ENCODE measurements around the gene LYPD4. TPM values are rescaled to one million over a fixed set of nuclear protein-coding genes. Genes with fewer than 3 reads are reported as not detected.

LYPD4 gene
- total RNA-seq, 1 experiment from 2014 or later, result not detected

DNA sequence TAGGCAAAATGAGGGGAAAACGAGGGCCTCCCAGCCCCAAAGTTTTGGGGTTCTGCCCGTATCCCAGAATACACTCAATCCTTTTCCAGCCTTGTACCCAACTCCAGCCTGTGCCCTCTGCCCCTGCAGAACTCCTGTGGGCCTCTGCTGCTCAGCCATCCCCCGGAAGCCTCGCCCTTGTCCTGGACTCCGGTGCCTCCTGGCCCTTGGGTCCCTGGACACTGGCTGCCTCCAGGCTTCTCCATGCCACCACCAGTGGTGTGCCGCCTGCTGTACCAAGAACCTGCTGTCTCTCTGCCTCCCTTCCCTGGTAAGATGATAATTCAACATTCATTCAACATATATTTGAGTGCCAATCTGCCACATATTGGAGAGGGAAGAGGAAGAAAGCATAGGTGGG is 4.2 kb upstream of the LYPD4 start (continued):
- TF ChIP-seq, protein P1, sequence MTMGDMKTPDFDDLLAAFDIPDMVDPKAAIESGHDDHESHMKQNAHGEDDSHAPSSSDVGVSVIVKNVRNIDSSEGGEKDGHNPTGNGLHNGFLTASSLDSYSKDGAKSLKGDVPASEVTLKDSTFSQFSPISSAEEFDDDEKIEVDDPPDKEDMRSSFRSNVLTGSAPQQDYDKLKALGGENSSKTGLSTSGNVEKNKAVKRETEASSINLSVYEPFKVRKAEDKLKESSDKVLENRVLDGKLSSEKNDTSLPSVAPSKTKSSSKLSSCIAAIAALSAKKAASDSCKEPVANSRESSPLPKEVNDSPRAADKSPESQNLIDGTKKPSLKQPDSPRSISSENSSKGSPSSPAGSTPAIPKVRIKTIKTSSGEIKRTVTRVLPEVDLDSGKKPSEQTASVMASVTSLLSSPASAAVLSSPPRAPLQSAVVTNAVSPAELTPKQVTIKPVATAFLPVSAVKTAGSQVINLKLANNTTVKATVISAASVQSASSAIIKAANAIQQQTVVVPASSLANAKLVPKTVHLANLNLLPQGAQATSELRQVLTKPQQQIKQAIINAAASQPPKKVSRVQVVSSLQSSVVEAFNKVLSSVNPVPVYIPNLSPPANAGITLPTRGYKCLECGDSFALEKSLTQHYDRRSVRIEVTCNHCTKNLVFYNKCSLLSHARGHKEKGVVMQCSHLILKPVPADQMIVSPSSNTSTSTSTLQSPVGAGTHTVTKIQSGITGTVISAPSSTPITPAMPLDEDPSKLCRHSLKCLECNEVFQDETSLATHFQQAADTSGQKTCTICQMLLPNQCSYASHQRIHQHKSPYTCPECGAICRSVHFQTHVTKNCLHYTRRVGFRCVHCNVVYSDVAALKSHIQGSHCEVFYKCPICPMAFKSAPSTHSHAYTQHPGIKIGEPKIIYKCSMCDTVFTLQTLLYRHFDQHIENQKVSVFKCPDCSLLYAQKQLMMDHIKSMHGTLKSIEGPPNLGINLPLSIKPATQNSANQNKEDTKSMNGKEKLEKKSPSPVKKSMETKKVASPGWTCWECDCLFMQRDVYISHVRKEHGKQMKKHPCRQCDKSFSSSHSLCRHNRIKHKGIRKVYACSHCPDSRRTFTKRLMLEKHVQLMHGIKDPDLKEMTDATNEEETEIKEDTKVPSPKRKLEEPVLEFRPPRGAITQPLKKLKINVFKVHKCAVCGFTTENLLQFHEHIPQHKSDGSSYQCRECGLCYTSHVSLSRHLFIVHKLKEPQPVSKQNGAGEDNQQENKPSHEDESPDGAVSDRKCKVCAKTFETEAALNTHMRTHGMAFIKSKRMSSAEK (CRISPR knock-in tag; IDR thresholded peaks at IDR 0.05; ENCODE audit: borderline replicate concordance), result no peak
- no peak for TF ChIP-seq TP53 (CRISPR knock-in tag; IDR thresholded peaks at IDR 0.05)
- no peak for TF ChIP-seq RORB (CRISPR knock-in tag; IDR thresholded peaks at IDR 0.05)
- TF ChIP-seq, protein P2, sequence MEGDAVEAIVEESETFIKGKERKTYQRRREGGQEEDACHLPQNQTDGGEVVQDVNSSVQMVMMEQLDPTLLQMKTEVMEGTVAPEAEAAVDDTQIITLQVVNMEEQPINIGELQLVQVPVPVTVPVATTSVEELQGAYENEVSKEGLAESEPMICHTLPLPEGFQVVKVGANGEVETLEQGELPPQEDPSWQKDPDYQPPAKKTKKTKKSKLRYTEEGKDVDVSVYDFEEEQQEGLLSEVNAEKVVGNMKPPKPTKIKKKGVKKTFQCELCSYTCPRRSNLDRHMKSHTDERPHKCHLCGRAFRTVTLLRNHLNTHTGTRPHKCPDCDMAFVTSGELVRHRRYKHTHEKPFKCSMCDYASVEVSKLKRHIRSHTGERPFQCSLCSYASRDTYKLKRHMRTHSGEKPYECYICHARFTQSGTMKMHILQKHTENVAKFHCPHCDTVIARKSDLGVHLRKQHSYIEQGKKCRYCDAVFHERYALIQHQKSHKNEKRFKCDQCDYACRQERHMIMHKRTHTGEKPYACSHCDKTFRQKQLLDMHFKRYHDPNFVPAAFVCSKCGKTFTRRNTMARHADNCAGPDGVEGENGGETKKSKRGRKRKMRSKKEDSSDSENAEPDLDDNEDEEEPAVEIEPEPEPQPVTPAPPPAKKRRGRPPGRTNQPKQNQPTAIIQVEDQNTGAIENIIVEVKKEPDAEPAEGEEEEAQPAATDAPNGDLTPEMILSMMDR (IDR thresholded peaks at IDR 0.05), result no peak
- TF ChIP-seq EMX1 (CRISPR knock-in tag; IDR thresholded peaks at IDR 0.05), result no peak
- no peak for TF ChIP-seq NR1H2 (CRISPR knock-in tag; IDR thresholded peaks at IDR 0.05)
- TF ChIP-seq SMAD4 (CRISPR knock-in tag; IDR thresholded peaks at IDR 0.05), result no peak
- no peak for TF ChIP-seq ATF1 (CRISPR knock-in tag; IDR thresholded peaks at IDR 0.05)

DNA sequence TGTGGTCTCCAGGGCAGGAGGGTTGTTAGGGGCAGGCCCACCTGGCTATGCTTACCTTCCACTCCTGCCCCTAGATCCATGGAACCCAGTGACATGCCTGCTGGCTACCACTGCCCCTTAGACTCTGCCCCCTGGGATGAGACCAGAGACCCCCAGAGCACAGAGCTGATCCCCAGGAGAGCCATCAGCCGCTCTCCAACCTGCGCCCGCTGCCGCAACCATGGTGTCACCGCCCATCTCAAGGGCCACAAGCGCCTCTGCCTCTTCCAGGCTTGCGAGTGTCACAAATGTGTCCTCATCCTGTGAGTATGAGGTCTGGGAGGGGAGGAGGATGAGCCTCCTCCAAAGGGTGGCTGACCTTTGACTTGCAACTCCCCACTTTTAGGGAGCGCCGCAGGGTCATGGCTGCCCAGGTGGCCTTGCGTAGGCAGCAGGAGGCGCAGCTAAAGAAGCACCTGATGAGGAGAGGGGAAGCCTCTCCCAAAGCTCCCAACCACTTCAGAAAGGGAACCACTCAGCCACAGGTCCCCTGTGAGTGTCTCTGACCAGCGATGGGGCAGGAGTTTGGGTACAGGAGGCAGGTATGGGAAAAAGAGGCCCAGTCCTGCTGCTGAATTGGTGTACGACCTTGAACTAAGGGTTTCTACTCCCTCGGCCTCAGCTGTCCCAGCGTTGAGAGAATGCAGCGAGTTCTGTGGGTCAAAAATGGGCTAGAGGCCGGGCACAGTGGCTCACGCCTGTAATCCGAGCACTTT is 3.0 kb upstream of the LYPD4 start:
- no peak for DNase-seq (ENCODE audit: low spot score)
- Mint-ChIP-seq H3K27ac (no peak overlapping the region), H3K4me3 (no peak overlapping the region), H3K4me1 (peaks cover 10% of the 10 kb centered on the region), H3K36me3 (no peaks in the 10 kb centered on the region), H3K27me3 (ENCODE audit: low read depth) (peaks cover 46% of the 10 kb centered on the region), H3K9me3 (peaks cover 11% of the 10 kb centered on the region)
- POLR2A ChIA-PET, result no interaction called here
- no peak for ATAC-seq
- CTCF ChIA-PET, result interaction anchor here (1.2 to 5.3 kb wide), 2 partner anchors 11 kb away, joined by 3 to 31 read pairs; no protein-coding TSS in a partner anchor
- TF ChIP-seq, protein P3, sequence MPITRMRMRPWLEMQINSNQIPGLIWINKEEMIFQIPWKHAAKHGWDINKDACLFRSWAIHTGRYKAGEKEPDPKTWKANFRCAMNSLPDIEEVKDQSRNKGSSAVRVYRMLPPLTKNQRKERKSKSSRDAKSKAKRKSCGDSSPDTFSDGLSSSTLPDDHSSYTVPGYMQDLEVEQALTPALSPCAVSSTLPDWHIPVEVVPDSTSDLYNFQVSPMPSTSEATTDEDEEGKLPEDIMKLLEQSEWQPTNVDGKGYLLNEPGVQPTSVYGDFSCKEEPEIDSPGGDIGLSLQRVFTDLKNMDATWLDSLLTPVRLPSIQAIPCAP (CRISPR knock-in tag; IDR thresholded peaks at IDR 0.05), result no peak
- TF ChIP-seq, protein P4, sequence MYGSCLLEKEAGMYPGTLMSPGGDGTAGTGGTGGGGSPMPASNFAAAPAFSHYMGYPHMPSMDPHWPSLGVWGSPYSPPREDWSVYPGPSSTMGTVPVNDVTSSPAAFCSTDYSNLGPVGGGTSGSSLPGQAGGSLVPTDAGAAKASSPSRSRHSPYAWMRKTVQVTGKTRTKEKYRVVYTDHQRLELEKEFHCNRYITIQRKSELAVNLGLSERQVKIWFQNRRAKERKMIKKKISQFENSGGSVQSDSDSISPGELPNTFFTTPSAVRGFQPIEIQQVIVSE (CRISPR knock-in tag; IDR thresholded peaks at IDR 0.05; ENCODE audit: borderline replicate concordance), result no peak
- TF ChIP-seq, protein P2 (IDR thresholded peaks at IDR 0.05), result no peak
- TF ChIP-seq MXD4 (CRISPR knock-in tag; IDR thresholded peaks at IDR 0.05; ENCODE audit: borderline replicate concordance) (no peak), CREM (CRISPR knock-in tag; IDR thresholded peaks at IDR 0.05) (no peak)
- TF ChIP-seq, protein P5, sequence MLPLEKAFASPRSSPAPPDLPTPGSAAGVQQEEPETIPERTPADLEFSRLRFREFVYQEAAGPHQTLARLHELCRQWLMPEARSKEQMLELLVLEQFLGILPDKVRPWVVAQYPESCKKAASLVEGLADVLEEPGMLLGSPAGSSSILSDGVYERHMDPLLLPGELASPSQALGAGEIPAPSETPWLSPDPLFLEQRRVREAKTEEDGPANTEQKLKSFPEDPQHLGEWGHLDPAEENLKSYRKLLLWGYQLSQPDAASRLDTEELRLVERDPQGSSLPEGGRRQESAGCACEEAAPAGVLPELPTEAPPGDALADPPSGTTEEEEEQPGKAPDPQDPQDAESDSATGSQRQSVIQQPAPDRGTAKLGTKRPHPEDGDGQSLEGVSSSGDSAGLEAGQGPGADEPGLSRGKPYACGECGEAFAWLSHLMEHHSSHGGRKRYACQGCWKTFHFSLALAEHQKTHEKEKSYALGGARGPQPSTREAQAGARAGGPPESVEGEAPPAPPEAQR (CRISPR knock-in tag; IDR thresholded peaks at IDR 0.05), result no peak
- TF ChIP-seq, protein P6, sequence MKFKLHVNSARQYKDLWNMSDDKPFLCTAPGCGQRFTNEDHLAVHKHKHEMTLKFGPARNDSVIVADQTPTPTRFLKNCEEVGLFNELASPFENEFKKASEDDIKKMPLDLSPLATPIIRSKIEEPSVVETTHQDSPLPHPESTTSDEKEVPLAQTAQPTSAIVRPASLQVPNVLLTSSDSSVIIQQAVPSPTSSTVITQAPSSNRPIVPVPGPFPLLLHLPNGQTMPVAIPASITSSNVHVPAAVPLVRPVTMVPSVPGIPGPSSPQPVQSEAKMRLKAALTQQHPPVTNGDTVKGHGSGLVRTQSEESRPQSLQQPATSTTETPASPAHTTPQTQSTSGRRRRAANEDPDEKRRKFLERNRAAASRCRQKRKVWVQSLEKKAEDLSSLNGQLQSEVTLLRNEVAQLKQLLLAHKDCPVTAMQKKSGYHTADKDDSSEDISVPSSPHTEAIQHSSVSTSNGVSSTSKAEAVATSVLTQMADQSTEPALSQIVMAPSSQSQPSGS (CRISPR knock-in tag; IDR thresholded peaks at IDR 0.05; ENCODE audit: borderline replicate concordance, low read depth), result no peak

All from WTC11 (cell line).